Inferior parietal cortex (tissue), 1 donor: ENCODE results near the gene NREP.

ENCODE experiments used
- DNase-seq: peaks from one replicate; pipeline ENCODE4 v3.0.0-alpha.2; 2016; ENCODE audit errors: extremely low spot score

Gene NREP

GRCh38 chr5:111697215-111697614 lies 59.8 kb downstream of the NREP start:
- DNase-seq: no peak

GRCh38 chr5:111695991-111696390 lies 61.0 kb downstream of the NREP start:
- no peak for DNase-seq

GRCh38 chr5:111694133-111694532 lies 62.9 kb downstream of the NREP start:
- no peak for DNase-seq

- no peak for DNase-seq
These were observed 65.1 kb downstream of the NREP start for GRCh38 chr5:111691914-111692313.

GRCh38 chr5:111691508-111691907 lies 65.5 kb downstream of the NREP start:
- no peak for DNase-seq

GRCh38 chr5:111689357-111689935 lies 67.5 kb downstream of the NREP start:
- DNase-seq: no peak

GRCh38 chr5:111685969-111686368 lies 71.0 kb downstream of the NREP start:
- no peak for DNase-seq

GRCh38 chr5:111682641-111683040 lies 74.4 kb downstream of the NREP start:
- no peak for DNase-seq

- no peak for DNase-seq
These were observed 74.9 kb downstream of the NREP start for GRCh38 chr5:111682121-111682520.

GRCh38 chr5:111681414-111682120 lies 75.4 kb downstream of the NREP start:
- no peak for DNase-seq

GRCh38 chr5:111680737-111681413 lies 76.1 kb downstream of the NREP start:
- DNase-seq: no peak

GRCh38 chr5:111679611-111680010 lies 77.4 kb downstream of the NREP start:
- DNase-seq: no peak
